T-cell (primary cell): Measurements from ENCODE around the gene TLR3. TPM values are rescaled to one million over a fixed set of nuclear protein-coding genes. Genes with fewer than 3 reads are reported as not detected.
"Not testable (repeated sequence)": the region's sequence is repeated elsewhere in the genome, so short reads cannot be mapped to it uniquely, and the experiment has no call there.

Source experiments
- ATAC-seq, 4 experiments: fragments of 200-7000 bp in 3 of 4; fragments of 150-1000 bp in 1 of 4; cut with Tn5 transposase; replicated peaks in 1 of 4; 1 replicate in 3 of 4; 2 replicates in 1 of 4; pipeline ENCODE4 v1.10.0; 2021; ENCODE audit warnings: moderate library complexity in 3 of 4, mild to moderate bottlenecking in 2 of 4, moderate number of reproducible peaks in 1 of 4
- CTCF ChIA-PET, 2 donors: fragments of 300-600 bp; sonication (Branson Sonifier 250); formaldehyde crosslinking; loops; one replicate each; lab custom pipeline; 2022; ENCODE audit warnings: antibody characterized with exemption in 2 of 2; lab: Charles Lee
- POLR2A ChIA-PET, 2 donors: fragments of 300-600 bp; sonication (Branson Sonifier 250); formaldehyde crosslinking; loops; one replicate each; lab custom pipeline; 2022; ENCODE audit warnings: antibody characterized with exemption in 2 of 2; lab: Charles Lee
- DNase-seq, 35 experiments: peaks; one replicate each; pipeline versions ENCODE4 v3.0.0 to v3.0.0-alpha.2; 2013 to 2023
- H3K27ac ChIP-seq: one replicate; pipeline ENCODE4 v1.5.1; 2013; ENCODE audit warnings: low read length
- H3K27me3 ChIP-seq, 2 experiments: replicated peaks in 1 of 2; 1 replicate in 1 of 2; 2 replicates in 1 of 2; pipeline versions ENCODE4 v1.6.1 to v1.7.0; 2013; ENCODE audit warnings: low read length in 1 of 2, mixed read lengths in 1 of 2; ENCODE audit not compliant: control insufficient read depth in 2 of 2, insufficient read depth in 2 of 2; ENCODE audit errors: extremely low read depth in 1 of 2
- H3K36me3 ChIP-seq, 2 donors: 1 replicate in 1 of 2; 2 replicates in 1 of 2; pipeline versions ENCODE4 v1.6.1 to v1.7.0; 2013; ENCODE audit warnings: low read length in 1 of 2; ENCODE audit not compliant: control insufficient read depth in 2 of 2, insufficient read depth in 1 of 2; ENCODE audit errors: extremely low read depth in 1 of 2
- H3K4me1 ChIP-seq, 2 experiments: 1 replicate in 1 of 2; 2 replicates in 1 of 2; pipeline versions ENCODE4 v1.6.1 to v1.7.0; 2013; ENCODE audit warnings: low read length in 2 of 2, mixed read lengths in 1 of 2; ENCODE audit not compliant: insufficient read depth in 2 of 2, control insufficient read depth in 1 of 2; ENCODE audit errors: extremely low read depth in 1 of 2
- H3K4me3 ChIP-seq, 2 donors: 1 replicate in 1 of 2; 2 replicates in 1 of 2; pipeline versions ENCODE4 v1.5.1 to v1.7.0; 2013; ENCODE audit warnings: mild to moderate bottlenecking in 2 of 2, low read length in 1 of 2, moderate library complexity in 1 of 2; ENCODE audit not compliant: control insufficient read depth in 1 of 2; ENCODE audit errors: extremely low read depth in 1 of 2
- H3K9me3 ChIP-seq: 2 replicates; pipeline ENCODE4 v1.7.0; 2013
- H3K27ac Mint-ChIP-seq, 2 donors: one replicate each; pipeline ENCODE4 v1.8.0; 2020 to 2021; ENCODE audit warnings: mild to moderate bottlenecking in 2 of 2, mixed read lengths in 2 of 2
- H3K27me3 Mint-ChIP-seq, 2 donors: one replicate each; pipeline ENCODE4 v1.8.0; 2021 to 2022; ENCODE audit warnings: mixed read lengths in 2 of 2
- H3K36me3 Mint-ChIP-seq: one replicate; pipeline ENCODE4 v1.8.0; 2021; ENCODE audit warnings: mixed read lengths
- H3K4me1 Mint-ChIP-seq, 3 donors: one replicate each; pipeline ENCODE4 v1.8.0; 2020 to 2022; ENCODE audit warnings: mixed read lengths in 3 of 3, mild to moderate bottlenecking in 1 of 3
- H3K4me3 Mint-ChIP-seq, 3 donors: one replicate each; pipeline ENCODE4 v1.8.0; 2020 to 2022; ENCODE audit warnings: mild to moderate bottlenecking in 3 of 3, mixed read lengths in 3 of 3, moderate library complexity in 3 of 3
- H3K9me3 Mint-ChIP-seq, 3 donors: one replicate each; pipeline ENCODE4 v1.8.0; 2020 to 2022; ENCODE audit warnings: mixed read lengths in 3 of 3
- WGBS: methylation state at CpG from one replicate; pipeline ENCODE4 v1.1.5; 2013; ENCODE audit warnings: missing lambda C conversion rate; ENCODE audit not compliant: insufficient coverage; 5-methylcytosine and 5-hydroxymethylcytosine counted together
- total RNA-seq, 35 experiments: library from RNA in 6 of 35; stranded (reverse) in 6 of 35; fragments of 120-200 nt in 1 of 35; gene quantifications; one replicate each; pipeline versions ENCODE4 v1.2.1 to v1.2.4 and lab custom pipeline; 2013 to 2026

TLR3 gene
- total RNA-seq, 5 donors from 2014 or later (not counting 1 experiment from before 2014, with no cell fraction given), result 0.82 to 2.9 (median 1.4) TPM

DNA sequence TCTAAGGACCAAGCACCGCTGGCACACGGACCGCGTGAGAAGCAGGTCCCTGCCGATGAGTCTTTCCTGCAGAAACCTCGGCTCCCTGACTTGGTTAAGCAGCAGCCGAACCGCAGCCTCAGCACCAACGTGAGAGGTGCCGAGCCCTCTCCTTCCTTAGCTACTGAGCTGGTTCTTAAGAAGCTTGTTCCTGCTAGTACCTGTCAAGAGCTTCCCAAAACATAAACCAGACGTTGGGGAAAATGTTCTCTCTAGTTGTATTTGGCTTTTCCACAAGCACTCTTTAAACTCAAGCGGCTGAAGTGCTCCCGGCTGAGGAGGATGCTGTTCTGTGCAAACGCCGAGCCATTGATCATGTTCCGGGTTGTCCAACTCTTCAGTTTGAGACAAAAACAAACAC is 29.3 kb upstream of the TLR3 start:
- Mint-ChIP-seq H3K27me3 (peaks cover 32 to 38% of the 10 kb centered on the region in 2 donors), H3K36me3 (no peaks in the 10 kb centered on the region), H3K4me3 (no peak overlapping the region), H3K4me1 (no peaks in the 10 kb centered on the region), H3K27ac (no peak overlapping the region), H3K9me3 (peaks cover 0 to 4% (median 0%) of the 10 kb centered on the region in 3 donors)
- 69% methylated on average over 5 of the region's 16 CpGs for WGBS
- ATAC-seq (no peak), DNase-seq (no peak)
- Histone ChIP-seq H3K9me3 (peaks cover 1% of the 10 kb centered on the region), H3K27me3 (peaks cover 0 to 16% of the 10 kb centered on the region in 2 experiments), H3K36me3 (no peaks in the 10 kb centered on the region), H3K4me3 (no peak overlapping the region), H3K27ac (no peak overlapping the region), H3K4me1 (no peaks in the 10 kb centered on the region)
- CTCF ChIA-PET, result interaction anchor here (0.6 to 0.7 kb wide), 2 partner anchors 843 to 1187 kb away, joined by 3 to 4 read pairs; no protein-coding TSS in a partner anchor
- POLR2A ChIA-PET, result no interaction called here

GRCh38 chr4:186040316-186040715 is 28.6 kb upstream of the TLR3 start:
- H3K4me1 Mint-ChIP-seq, result no peaks in the 10 kb centered on the region
- 90% methylated on average over 6 of the region's 12 CpGs for WGBS

DNA sequence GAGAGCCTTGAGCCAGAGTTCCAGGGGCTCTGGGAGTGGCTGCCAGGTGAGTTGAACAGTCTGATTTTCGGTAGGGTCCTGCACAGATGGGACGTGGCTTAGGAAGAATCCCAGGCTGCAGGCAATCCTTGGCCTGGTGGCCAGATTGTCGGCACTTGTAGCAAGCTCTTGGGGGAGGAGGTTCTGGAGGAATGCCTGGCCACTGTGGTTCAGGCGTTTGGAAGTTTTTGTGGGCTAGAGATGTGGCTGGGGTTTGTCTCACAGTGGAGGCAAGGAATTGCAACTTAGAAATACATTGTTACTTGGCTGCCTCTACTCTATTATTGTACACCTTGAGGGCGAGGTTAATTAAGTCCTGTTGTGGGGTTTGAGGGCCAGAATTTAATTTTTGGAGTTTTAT is 21.5 kb upstream of the TLR3 start:
- H3K9me3 ChIP-seq, ATAC-seq, H3K4me3 Mint-ChIP-seq, H3K27me3 ChIP-seq, DNase-seq, H3K36me3 Mint-ChIP-seq, H3K4me1 Mint-ChIP-seq, CTCF ChIA-PET, H3K27me3 Mint-ChIP-seq, H3K27ac ChIP-seq, H3K4me1 ChIP-seq, POLR2A ChIA-PET, H3K27ac Mint-ChIP-seq, H3K4me3 ChIP-seq, H3K36me3 ChIP-seq, H3K9me3 Mint-ChIP-seq: not testable (repeated sequence)
- WGBS, result 59% methylated on average over 2 of the region's 5 CpGs

More at GRCh38 chr4:186040316-186040715, 28.6 kb upstream of the TLR3 start:
- Mint-ChIP-seq H3K27ac (no peak overlapping the region), H3K9me3 (no peaks in the 10 kb centered on the region), H3K27me3 (peaks cover 26 to 38% of the 10 kb centered on the region in 2 donors), H3K4me3 (no peak overlapping the region), H3K36me3 (no peaks in the 10 kb centered on the region)
- POLR2A ChIA-PET, result no interaction called here
- no peaks in the 10 kb centered on the region for H3K4me1 ChIP-seq
- H3K36me3 ChIP-seq, result no peaks in the 10 kb centered on the region
- no peaks in the 10 kb centered on the region for H3K9me3 ChIP-seq
- H3K27me3 ChIP-seq, result peaks cover 0 to 16% of the 10 kb centered on the region in 2 experiments
- DNase-seq (no peak), ATAC-seq (no peak)
- CTCF ChIA-PET, result interaction anchor here in 1 of 2 donors (0.6 kb wide), 1 partner anchor 843 kb away, joined by 4 read pairs; no protein-coding TSS in a partner anchor
- no peak overlapping the region for H3K4me3 ChIP-seq
- no peak overlapping the region for H3K27ac ChIP-seq

DNA sequence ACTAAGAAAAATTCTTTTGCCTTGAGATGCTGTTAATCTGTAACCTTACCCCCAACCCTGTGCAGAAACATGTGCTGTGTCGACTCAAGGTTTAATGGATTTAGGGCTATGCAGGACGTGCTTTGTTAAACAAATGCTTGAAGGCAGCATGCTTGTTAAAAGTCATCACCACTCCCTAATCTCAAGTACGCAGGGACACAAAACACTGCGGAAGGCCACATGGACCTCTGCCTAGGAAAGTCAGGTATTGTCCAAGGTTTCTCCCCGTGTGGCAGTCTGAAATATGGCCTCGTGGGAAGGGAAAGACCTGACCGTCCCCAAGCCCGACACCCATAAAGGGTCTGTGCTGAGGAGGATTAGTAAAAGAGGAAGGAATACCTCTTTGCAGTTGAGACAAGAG is 18.8 kb upstream of the TLR3 start:
- H3K9me3 ChIP-seq, H3K4me3 ChIP-seq, DNase-seq, H3K4me1 Mint-ChIP-seq, CTCF ChIA-PET, H3K4me3 Mint-ChIP-seq, H3K27me3 Mint-ChIP-seq, H3K36me3 Mint-ChIP-seq, H3K27ac Mint-ChIP-seq, H3K27ac ChIP-seq, H3K9me3 Mint-ChIP-seq, ATAC-seq, H3K27me3 ChIP-seq, H3K4me1 ChIP-seq, H3K36me3 ChIP-seq: not testable (repeated sequence)
- POLR2A ChIA-PET, result interaction anchor here in 1 of 2 donors (0.6 kb wide), 1 partner anchor 330 kb away, joined by 3 read pairs; no protein-coding TSS in a partner anchor
- 69% methylated on average over 8 of the region's 8 CpGs for WGBS

GRCh38 chr4:186051096-186051495 is 17.9 kb upstream of the TLR3 start:
- H3K27me3 ChIP-seq, result peaks cover 0 to 3% of the 10 kb centered on the region in 2 experiments
- POLR2A ChIA-PET, result no interaction called here
- Mint-ChIP-seq H3K9me3 (no peaks in the 10 kb centered on the region), H3K27ac (no peak overlapping the region), H3K4me3 (no peak overlapping the region), H3K36me3 (no peaks in the 10 kb centered on the region), H3K27me3 (peaks cover 0 to 2% of the 10 kb centered on the region in 2 donors), H3K4me1 (no peaks in the 10 kb centered on the region)
- CTCF ChIA-PET, result no interaction called here
- no peak for ATAC-seq
- H3K4me3 ChIP-seq, result no peak overlapping the region
- H3K9me3 ChIP-seq, result no peaks in the 10 kb centered on the region
- H3K27ac ChIP-seq, result no peak overlapping the region
- no peak for DNase-seq
- H3K36me3 ChIP-seq, result no peaks in the 10 kb centered on the region
- no peaks in the 10 kb centered on the region for H3K4me1 ChIP-seq
- 84% methylated on average over 4 of the region's 11 CpGs for WGBS

- H3K36me3 ChIP-seq, result no peaks in the 10 kb centered on the region
- no peak for ATAC-seq
- peak in 1 of 35 experiments; percentile 9 for DNase-seq
- H3K9me3 Mint-ChIP-seq, result no peaks in the 10 kb centered on the region
- no peak overlapping the region for H3K27ac Mint-ChIP-seq
- no peak overlapping the region for H3K4me3 ChIP-seq
- 10% methylated on average over 3 of the region's 6 CpGs for WGBS
- H3K4me1 ChIP-seq, result peaks cover 0 to 5% of the 10 kb centered on the region in 2 experiments
- CTCF ChIA-PET, result no interaction called here
- no peaks in the 10 kb centered on the region for H3K9me3 ChIP-seq
- POLR2A ChIA-PET, result no interaction called here
- H3K27me3 Mint-ChIP-seq, result peaks cover 10% of the 10 kb centered on the region in 2 donors
- H3K4me3 Mint-ChIP-seq, result no peak overlapping the region
- H3K27ac ChIP-seq, result no peak overlapping the region
- H3K36me3 Mint-ChIP-seq, result no peaks in the 10 kb centered on the region
- H3K27me3 ChIP-seq, result peaks cover 0 to 2% of the 10 kb centered on the region in 2 experiments
- H3K4me1 Mint-ChIP-seq, result peaks cover 0 to 13% (median 0%) of the 10 kb centered on the region in 3 donors
These were observed 10.5 kb upstream of the TLR3 start for GRCh38 chr4:186058253-186058979.
